Measurements from ENCODE around the gene ENOX1. TPM values are rescaled to one million over a fixed set of nuclear protein-coding genes. Genes with fewer than 3 reads are reported as not detected.

The ENOX1 gene
- total RNA-seq, 1 donor from 2014 or later, result 8.7 TPM

GRCh38 chr13:43626994-43627393 lies 159.8 kb downstream of the ENOX1 start:
- Mint-ChIP-seq H3K27ac (ENCODE audit: unreplicated experiment) (no peak overlapping the region), H3K36me3 (ENCODE audit: unreplicated experiment) (peaks cover 5% of the 10 kb centered on the region), H3K4me3 (ENCODE audit: unreplicated experiment) (no peak overlapping the region), H3K27me3 (ENCODE audit: unreplicated experiment) (no peaks in the 10 kb centered on the region), H3K4me1 (ENCODE audit: low read depth, unreplicated experiment) (peaks cover 3% of the 10 kb centered on the region), H3K9me3 (ENCODE audit: unreplicated experiment) (no peaks in the 10 kb centered on the region)
- no peak for DNase-seq
- no peak for TF ChIP-seq CTCF (IDR thresholded peaks at IDR 0.05; ENCODE audit: partially characterized antibody, unreplicated experiment)

GRCh38 chr13:43614063-43614462 lies 172.7 kb downstream of the ENOX1 start:
- DNase-seq, result no peak
- peaks cover 2% of the 10 kb centered on the region for H3K9me3 Mint-ChIP-seq (ENCODE audit: unreplicated experiment)
- TF ChIP-seq CTCF (IDR thresholded peaks at IDR 0.05; ENCODE audit: partially characterized antibody, unreplicated experiment), result no peak
- no peak overlapping the region for H3K4me3 Mint-ChIP-seq (ENCODE audit: unreplicated experiment)
- no peaks in the 10 kb centered on the region for H3K36me3 Mint-ChIP-seq (ENCODE audit: unreplicated experiment)
- H3K27ac Mint-ChIP-seq (ENCODE audit: unreplicated experiment), result no peak overlapping the region
- H3K4me1 Mint-ChIP-seq (ENCODE audit: low read depth, unreplicated experiment), result no peaks in the 10 kb centered on the region
- no peaks in the 10 kb centered on the region for H3K27me3 Mint-ChIP-seq (ENCODE audit: unreplicated experiment)

- DNase-seq, result no peak
- Mint-ChIP-seq H3K27ac (ENCODE audit: unreplicated experiment) (no peak overlapping the region), H3K27me3 (ENCODE audit: unreplicated experiment) (no peaks in the 10 kb centered on the region), H3K9me3 (ENCODE audit: unreplicated experiment) (peaks cover 2% of the 10 kb centered on the region), H3K4me3 (ENCODE audit: unreplicated experiment) (no peak overlapping the region), H3K36me3 (ENCODE audit: unreplicated experiment) (no peaks in the 10 kb centered on the region), H3K4me1 (ENCODE audit: low read depth, unreplicated experiment) (no peaks in the 10 kb centered on the region)
- no peak for TF ChIP-seq CTCF (IDR thresholded peaks at IDR 0.05; ENCODE audit: partially characterized antibody, unreplicated experiment)
Observed at GRCh38 chr13:43611281-43612273, 175.2 kb downstream of the ENOX1 start.

- Mint-ChIP-seq H3K36me3 (ENCODE audit: unreplicated experiment) (peaks cover 22% of the 10 kb centered on the region), H3K9me3 (ENCODE audit: unreplicated experiment) (peaks cover 3% of the 10 kb centered on the region), H3K27me3 (ENCODE audit: unreplicated experiment) (no peaks in the 10 kb centered on the region), H3K27ac (ENCODE audit: unreplicated experiment) (no peak overlapping the region), H3K4me1 (ENCODE audit: low read depth, unreplicated experiment) (no peaks in the 10 kb centered on the region), H3K4me3 (ENCODE audit: unreplicated experiment) (no peak overlapping the region)
- no peak for DNase-seq
- TF ChIP-seq CTCF (IDR thresholded peaks at IDR 0.05; ENCODE audit: partially characterized antibody, unreplicated experiment), result no peak
Observed at GRCh38 chr13:43608400-43609137, 178.2 kb downstream of the ENOX1 start.
